A549 (cell line): ENCODE data around the gene NRXN3.

ENCODE experiments used
- EP300 ChIP-seq, 2 experiments: fragments of >200 bp; sonication (Bioruptor Twin); formaldehyde crosslinking; IDR thresholded peaks; 2 replicates in 1 of 2; 3 replicates in 1 of 2; pipeline ENCODE4 v1.6.1; 2016 to 2017
- ESRRA ChIP-seq: fragments of 150-350 bp; IDR thresholded peaks from 2 replicates; pipeline ENCODE4 v1.6.1; 2014; ENCODE audit warnings: mild to moderate bottlenecking, low read length, borderline replicate concordance
- KDM5A ChIP-seq: fragments of 200-600 bp; sonication (generic); IDR thresholded peaks from 2 replicates; pipeline ENCODE4 v1.6.1; 2016; ENCODE audit warnings: antibody characterized with exemption, mild to moderate bottlenecking
- MYC ChIP-seq: IDR thresholded peaks from 2 replicates; pipeline ENCODE4 v1.6.1; 2012; ENCODE audit warnings: mild to moderate bottlenecking, inconsistent platforms, low read length, improper control_type of control experiment, borderline replicate concordance
- NFE2L2 ChIP-seq: fragments of 150-350 bp; conservative IDR thresholded peaks from 2 replicates; pipeline ENCODE4 v1.6.1; 2014; ENCODE audit warnings: low read length
- NPAS2 ChIP-seq: fragments of 250-450 bp; sonication (Bioruptor Pico); IDR thresholded peaks from 2 replicates; pipeline ENCODE4 v1.8.0; 2022; ENCODE audit warnings: mild to moderate bottlenecking, moderate library complexity, borderline replicate concordance
- POLR2A ChIP-seq: IDR thresholded peaks from 2 replicates; pipeline ENCODE4 v1.6.1; 2012; ENCODE audit warnings: mild to moderate bottlenecking, low read length
- RAD21 ChIP-seq, 2 experiments: fragments of >200 bp in 1 of 2; sonication (Bioruptor Twin) in 1 of 2; formaldehyde crosslinking in 1 of 2; IDR thresholded peaks in 1 of 2; conservative IDR thresholded peaks in 1 of 2; 2 replicates in 1 of 2; 3 replicates in 1 of 2; pipeline ENCODE4 v1.6.1; 2012 to 2018; ENCODE audit warnings: inconsistent platforms in 1 of 2
- SMC3 ChIP-seq: fragments of >200 bp; sonication (Bioruptor Twin); formaldehyde crosslinking; IDR thresholded peaks from 3 replicates; pipeline ENCODE4 v1.6.1; 2018; ENCODE audit warnings: inconsistent platforms
- ZNF302 ChIP-seq: fragments of 250-450 bp; sonication (Bioruptor Pico); IDR thresholded peaks from 2 replicates; pipeline ENCODE4 v1.9.0; 2021; ENCODE audit warnings: inconsistent platforms, mild to moderate bottlenecking, moderate library complexity
- TF ChIP-seq, protein P1 (sequence below): fragments of >200 bp; sonication (Bioruptor Twin); formaldehyde crosslinking; IDR thresholded peaks from 3 replicates; pipeline ENCODE4 v1.5.1; 2016
- TF ChIP-seq, protein P2 (sequence below): fragments of 200-600 bp; sonication (generic); IDR thresholded peaks from 2 replicates; pipeline ENCODE4 v1.6.1; 2016; ENCODE audit warnings: antibody characterized with exemption, mild to moderate bottlenecking, moderate library complexity

DNA sequence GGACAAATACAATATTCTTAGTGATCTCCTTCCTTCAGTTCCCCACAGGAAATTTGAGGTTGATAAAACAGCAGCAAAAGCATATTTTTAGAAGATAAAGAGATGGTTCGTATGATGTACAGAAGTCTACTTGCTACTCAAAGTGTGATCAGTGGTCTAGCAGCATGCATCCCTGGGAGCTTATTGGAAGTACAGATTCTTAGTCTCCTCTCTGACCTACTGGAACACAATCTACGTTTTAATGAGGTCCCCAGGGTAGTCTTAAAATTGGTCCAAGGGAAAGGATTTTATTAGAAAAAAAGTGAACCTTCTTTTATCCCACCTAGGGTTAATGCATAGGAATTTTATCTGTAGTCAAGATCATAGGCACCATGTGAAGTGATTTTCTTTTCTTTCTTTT lies 703.4 kb downstream of the NRXN3 start:
- TF ChIP-seq, protein P1, sequence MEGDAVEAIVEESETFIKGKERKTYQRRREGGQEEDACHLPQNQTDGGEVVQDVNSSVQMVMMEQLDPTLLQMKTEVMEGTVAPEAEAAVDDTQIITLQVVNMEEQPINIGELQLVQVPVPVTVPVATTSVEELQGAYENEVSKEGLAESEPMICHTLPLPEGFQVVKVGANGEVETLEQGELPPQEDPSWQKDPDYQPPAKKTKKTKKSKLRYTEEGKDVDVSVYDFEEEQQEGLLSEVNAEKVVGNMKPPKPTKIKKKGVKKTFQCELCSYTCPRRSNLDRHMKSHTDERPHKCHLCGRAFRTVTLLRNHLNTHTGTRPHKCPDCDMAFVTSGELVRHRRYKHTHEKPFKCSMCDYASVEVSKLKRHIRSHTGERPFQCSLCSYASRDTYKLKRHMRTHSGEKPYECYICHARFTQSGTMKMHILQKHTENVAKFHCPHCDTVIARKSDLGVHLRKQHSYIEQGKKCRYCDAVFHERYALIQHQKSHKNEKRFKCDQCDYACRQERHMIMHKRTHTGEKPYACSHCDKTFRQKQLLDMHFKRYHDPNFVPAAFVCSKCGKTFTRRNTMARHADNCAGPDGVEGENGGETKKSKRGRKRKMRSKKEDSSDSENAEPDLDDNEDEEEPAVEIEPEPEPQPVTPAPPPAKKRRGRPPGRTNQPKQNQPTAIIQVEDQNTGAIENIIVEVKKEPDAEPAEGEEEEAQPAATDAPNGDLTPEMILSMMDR = no peak
- TF ChIP-seq EP300 (IDR thresholded peaks at IDR 0.05) = no peak
- TF ChIP-seq ESRRA = no peak
- no peak for TF ChIP-seq MYC
- no peak for TF ChIP-seq SMC3
- no peak for TF ChIP-seq KDM5A
- no peak for TF ChIP-seq NPAS2 (CRISPR knock-in tag)
- TF ChIP-seq NFE2L2 = no peak
- TF ChIP-seq RAD21 (conservative IDR thresholded peaks at IDR 0.05 in 1 of 2, IDR thresholded peaks at IDR 0.05 in 1 of 2) = no peak
- no peak for TF ChIP-seq ZNF302
- TF ChIP-seq POLR2A = no peak
- TF ChIP-seq, protein P2, sequence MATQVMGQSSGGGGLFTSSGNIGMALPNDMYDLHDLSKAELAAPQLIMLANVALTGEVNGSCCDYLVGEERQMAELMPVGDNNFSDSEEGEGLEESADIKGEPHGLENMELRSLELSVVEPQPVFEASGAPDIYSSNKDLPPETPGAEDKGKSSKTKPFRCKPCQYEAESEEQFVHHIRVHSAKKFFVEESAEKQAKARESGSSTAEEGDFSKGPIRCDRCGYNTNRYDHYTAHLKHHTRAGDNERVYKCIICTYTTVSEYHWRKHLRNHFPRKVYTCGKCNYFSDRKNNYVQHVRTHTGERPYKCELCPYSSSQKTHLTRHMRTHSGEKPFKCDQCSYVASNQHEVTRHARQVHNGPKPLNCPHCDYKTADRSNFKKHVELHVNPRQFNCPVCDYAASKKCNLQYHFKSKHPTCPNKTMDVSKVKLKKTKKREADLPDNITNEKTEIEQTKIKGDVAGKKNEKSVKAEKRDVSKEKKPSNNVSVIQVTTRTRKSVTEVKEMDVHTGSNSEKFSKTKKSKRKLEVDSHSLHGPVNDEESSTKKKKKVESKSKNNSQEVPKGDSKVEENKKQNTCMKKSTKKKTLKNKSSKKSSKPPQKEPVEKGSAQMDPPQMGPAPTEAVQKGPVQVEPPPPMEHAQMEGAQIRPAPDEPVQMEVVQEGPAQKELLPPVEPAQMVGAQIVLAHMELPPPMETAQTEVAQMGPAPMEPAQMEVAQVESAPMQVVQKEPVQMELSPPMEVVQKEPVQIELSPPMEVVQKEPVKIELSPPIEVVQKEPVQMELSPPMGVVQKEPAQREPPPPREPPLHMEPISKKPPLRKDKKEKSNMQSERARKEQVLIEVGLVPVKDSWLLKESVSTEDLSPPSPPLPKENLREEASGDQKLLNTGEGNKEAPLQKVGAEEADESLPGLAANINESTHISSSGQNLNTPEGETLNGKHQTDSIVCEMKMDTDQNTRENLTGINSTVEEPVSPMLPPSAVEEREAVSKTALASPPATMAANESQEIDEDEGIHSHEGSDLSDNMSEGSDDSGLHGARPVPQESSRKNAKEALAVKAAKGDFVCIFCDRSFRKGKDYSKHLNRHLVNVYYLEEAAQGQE = no peak
